ENCODE data around the gene CXCR6.

The CXCR6 gene

GRCh38 chr3:45958321-45958791 is 15.1 kb downstream of the CXCR6 start:
- Histone ChIP-seq H4K20me1 (ENCODE audit: control insufficient read depth, insufficient read depth, low read depth, low read length) (no peaks in the 10 kb centered on the region), H3K4me1 (ENCODE audit: control insufficient read depth, low read length) (no peaks in the 10 kb centered on the region), H3K9me3 (ENCODE audit: control insufficient read depth, insufficient read depth, low read length) (no peaks in the 10 kb centered on the region), H3K27me3 (ENCODE audit: control insufficient read depth, low read length) (no peaks in the 10 kb centered on the region), H3K4me3 (ENCODE audit: low read length) (no peak overlapping the region), H3K9me2 (replicated peaks; ENCODE audit: control insufficient read depth, low read length) (no peaks in the 10 kb centered on the region), H3K79me2 (ENCODE audit: control insufficient read depth, low read length) (no peaks in the 10 kb centered on the region), H3K4me2 (ENCODE audit: low read length) (no peak overlapping the region), H3K27ac (ENCODE audit: low read depth, low read length) (no peak overlapping the region), H3K36me3 (ENCODE audit: control insufficient read depth, low read length) (peaks cover 90% of the 10 kb centered on the region), H3F3A (ENCODE audit: control insufficient read depth, insufficient read depth) (no peaks in the 10 kb centered on the region)
- TF ChIP-seq CTCF (IDR thresholded peaks at IDR 0.05; ENCODE audit: low read depth, low read length, poor library complexity, severe bottlenecking) (no peak), EZH2phosphoT487 (IDR thresholded peaks at IDR 0.05; ENCODE audit: borderline replicate concordance, low read length) (no peak)

GRCh38 chr3:45959201-45959600 is 15.9 kb downstream of the CXCR6 start:
- Histone ChIP-seq H3K9me3 (ENCODE audit: control insufficient read depth, insufficient read depth, low read length) (no peaks in the 10 kb centered on the region), H3K4me2 (ENCODE audit: low read length) (no peak overlapping the region), H3K27me3 (ENCODE audit: control insufficient read depth, low read length) (no peaks in the 10 kb centered on the region), H4K20me1 (ENCODE audit: control insufficient read depth, insufficient read depth, low read depth, low read length) (no peaks in the 10 kb centered on the region), H3F3A (ENCODE audit: control insufficient read depth, insufficient read depth) (no peaks in the 10 kb centered on the region), H3K79me2 (ENCODE audit: control insufficient read depth, low read length) (no peaks in the 10 kb centered on the region), H3K4me3 (ENCODE audit: low read length) (no peak overlapping the region), H3K27ac (ENCODE audit: low read depth, low read length) (no peak overlapping the region), H3K9me2 (replicated peaks; ENCODE audit: control insufficient read depth, low read length) (no peaks in the 10 kb centered on the region), H3K4me1 (ENCODE audit: control insufficient read depth, low read length) (no peaks in the 10 kb centered on the region), H3K36me3 (ENCODE audit: control insufficient read depth, low read length) (peaks cover 90% of the 10 kb centered on the region)
- TF ChIP-seq EZH2phosphoT487 (IDR thresholded peaks at IDR 0.05; ENCODE audit: borderline replicate concordance, low read length) (no peak), CTCF (IDR thresholded peaks at IDR 0.05; ENCODE audit: low read depth, low read length, poor library complexity, severe bottlenecking) (no peak)

GRCh38 chr3:45960289-45960688 is 17.0 kb downstream of the CXCR6 start:
- no peaks in the 10 kb centered on the region for H3F3A ChIP-seq (ENCODE audit: control insufficient read depth, insufficient read depth)
- no peak overlapping the region for H3K4me3 ChIP-seq (ENCODE audit: low read length)
- H3K27me3 ChIP-seq (ENCODE audit: control insufficient read depth, low read length), result no peaks in the 10 kb centered on the region
- H3K79me2 ChIP-seq (ENCODE audit: control insufficient read depth, low read length), result no peaks in the 10 kb centered on the region
- no peak overlapping the region for H3K27ac ChIP-seq (ENCODE audit: low read depth, low read length)
- H3K9me2 ChIP-seq (replicated peaks; ENCODE audit: control insufficient read depth, low read length), result no peaks in the 10 kb centered on the region
- no peaks in the 10 kb centered on the region for H4K20me1 ChIP-seq (ENCODE audit: control insufficient read depth, insufficient read depth, low read depth, low read length)
- no peak overlapping the region for H3K4me2 ChIP-seq (ENCODE audit: low read length)
- H3K4me1 ChIP-seq (ENCODE audit: control insufficient read depth, low read length), result no peaks in the 10 kb centered on the region
- H3K9me3 ChIP-seq (ENCODE audit: control insufficient read depth, insufficient read depth, low read length), result no peaks in the 10 kb centered on the region
- no peak for TF ChIP-seq EZH2phosphoT487 (IDR thresholded peaks at IDR 0.05; ENCODE audit: borderline replicate concordance, low read length)
- no peak for TF ChIP-seq CTCF (IDR thresholded peaks at IDR 0.05; ENCODE audit: low read depth, low read length, poor library complexity, severe bottlenecking)
- H3K36me3 ChIP-seq (ENCODE audit: control insufficient read depth, low read length), result peaks cover 87% of the 10 kb centered on the region

All from DOHH2 (cell line).